IMR-90 (cell line): ENCODE data around the gene NTM. TPM values are rescaled to one million over a fixed set of nuclear protein-coding genes. Genes with fewer than 3 reads are reported as not detected.

Experiments
- ATAC-seq: fragments of 200-7000 bp; cut with Tn5 transposase; 2 replicates; pipeline ENCODE4 v1.9.1; 2020; ENCODE audit warnings: low read depth, mild to moderate bottlenecking, moderate library complexity
- BruUV-seq: library from RNA; stranded (reverse); fragments of 400-500 nt; replicated peaks from 2 replicates; lab custom pipeline; 2021; lab: Mats Ljungman, UMichigan
- CTCF ChIA-PET: fragments of 300-600 bp; formaldehyde crosslinking; extraction: SDS; loops from one replicate; lab custom pipeline; 2021; ENCODE audit warnings: antibody characterized with exemption; lab: Yijun Ruan, JAX
- POLR2A ChIA-PET: fragments of 300-600 bp; sonication (Branson Sonifier 250); formaldehyde crosslinking; loops from one replicate; lab custom pipeline; 2022; ENCODE audit warnings: antibody characterized with exemption; ENCODE audit not compliant: unreplicated experiment; lab: Charles Lee
- DNase-seq: peaks from one replicate; pipeline ENCODE4 v3.0.0; 2013
- H2AFZ ChIP-seq: replicated peaks from 2 replicates; pipeline ENCODE3; 2013; ENCODE audit warnings: low read length, mild to moderate bottlenecking; ENCODE audit not compliant: poor library complexity
- H2AK5ac ChIP-seq: 2 replicates; pipeline ENCODE4 v1.6.1; 2013; ENCODE audit warnings: low read depth, low read length, inconsistent platforms
- H2AK9ac ChIP-seq: replicated peaks from 2 replicates; pipeline ENCODE3; 2013; ENCODE audit warnings: mild to moderate bottlenecking, low read depth, low read length, moderate library complexity; ENCODE audit not compliant: poor library complexity
- H2BK120ac ChIP-seq: 2 replicates; pipeline ENCODE4 v1.6.1; 2013; ENCODE audit warnings: low read depth, low read length, inconsistent platforms
- H2BK15ac ChIP-seq: 3 replicates; pipeline ENCODE4 v1.6.1; 2013; ENCODE audit warnings: low read depth, low read length, inconsistent platforms
- H2BK20ac ChIP-seq: 2 replicates; pipeline ENCODE4 v1.6.1; 2013; ENCODE audit warnings: low read depth, mild to moderate bottlenecking, inconsistent platforms, low read length, moderate library complexity
- H2BK5ac ChIP-seq: 2 replicates; pipeline ENCODE4 v1.6.1; 2013; ENCODE audit warnings: mild to moderate bottlenecking, low read depth, low read length, inconsistent platforms; ENCODE audit not compliant: poor library complexity, severe bottlenecking
- H3K14ac ChIP-seq: replicated peaks from 2 replicates; pipeline ENCODE4 v1.6.1; 2013; ENCODE audit warnings: low read depth, low read length, inconsistent platforms
- H3K18ac ChIP-seq: 2 replicates; pipeline ENCODE4 v1.6.1; 2013; ENCODE audit warnings: low read depth, low read length, control low read depth
- H3K23ac ChIP-seq: 2 replicates; pipeline ENCODE4 v1.6.1; 2013; ENCODE audit warnings: low read depth, low read length, inconsistent platforms
- H3K27ac ChIP-seq: 2 replicates; pipeline ENCODE4 v1.5.1; 2013; ENCODE audit warnings: mild to moderate bottlenecking, control low read depth, low read length; ENCODE audit not compliant: insufficient read depth
- H3K27me3 ChIP-seq: 2 replicates; pipeline ENCODE4 v1.6.1; 2013; ENCODE audit warnings: low read length; ENCODE audit not compliant: control insufficient read depth, insufficient read depth
- H3K36me3 ChIP-seq: 2 replicates; pipeline ENCODE4 v1.6.1; 2013; ENCODE audit warnings: low read length, mixed read lengths; ENCODE audit not compliant: control insufficient read depth, insufficient read depth
- H3K4ac ChIP-seq: 2 replicates; pipeline ENCODE4 v1.6.1; 2013; ENCODE audit warnings: low read depth, low read length, inconsistent platforms
- H3K4me1 ChIP-seq: 2 replicates; pipeline ENCODE4 v1.6.1; 2013; ENCODE audit warnings: low read length, mixed read lengths; ENCODE audit not compliant: control insufficient read depth, insufficient read depth
- H3K4me2 ChIP-seq: 2 replicates; pipeline ENCODE4 v1.6.1; 2013; ENCODE audit warnings: low read depth, mild to moderate bottlenecking, control low read depth, low read length, moderate library complexity
- H3K4me3 ChIP-seq: 2 replicates; pipeline ENCODE4 v1.5.1; 2013; ENCODE audit warnings: low read depth, mild to moderate bottlenecking, control low read depth, low read length, moderate library complexity; ENCODE audit not compliant: insufficient read depth
- H3K56ac ChIP-seq: 2 replicates; pipeline ENCODE4 v1.6.1; 2013; ENCODE audit warnings: low read length, inconsistent platforms; ENCODE audit not compliant: insufficient read depth; ENCODE audit errors: extremely low read depth
- H3K79me1 ChIP-seq, 2 experiments: 2 replicates each; pipeline ENCODE4 v1.6.1; 2013; ENCODE audit warnings: low read length in 2 of 2, inconsistent platforms in 1 of 2, low read depth in 1 of 2
- H3K9ac ChIP-seq: 2 replicates; pipeline ENCODE4 v1.6.1; 2013; ENCODE audit warnings: low read depth, low read length, control low read depth
- H3K9me1 ChIP-seq: 2 replicates; pipeline ENCODE4 v1.6.1; 2013; ENCODE audit warnings: low read length, inconsistent platforms; ENCODE audit not compliant: insufficient read depth
- H3K9me3 ChIP-seq: 2 replicates; pipeline ENCODE4 v1.6.1; 2013; ENCODE audit warnings: low read length; ENCODE audit not compliant: control insufficient read depth, insufficient read depth
- H4K20me1 ChIP-seq: 2 replicates; pipeline ENCODE4 v1.6.1; 2013; ENCODE audit warnings: low read length, inconsistent platforms; ENCODE audit not compliant: insufficient read depth
- H4K5ac ChIP-seq: 2 replicates; pipeline ENCODE4 v1.6.1; 2013; ENCODE audit warnings: mild to moderate bottlenecking, low read depth, low read length, control low read depth
- H4K8ac ChIP-seq, 2 experiments: 2 replicates each; pipeline ENCODE4 v1.6.1; 2013; ENCODE audit warnings: low read depth in 2 of 2, low read length in 2 of 2, control low read depth in 1 of 2, inconsistent platforms in 1 of 2
- H4K91ac ChIP-seq: 2 replicates; pipeline ENCODE4 v1.6.1; 2013; ENCODE audit warnings: low read depth, low read length, inconsistent platforms; ENCODE audit not compliant: insufficient read depth
- BHLHE40 ChIP-seq: fragments of 150-350 bp; IDR thresholded peaks from 2 replicates; pipeline ENCODE4 v1.6.1; 2016; ENCODE audit warnings: mild to moderate bottlenecking, low read depth, low read length
- CHD1 ChIP-seq: IDR thresholded peaks from 2 replicates; pipeline ENCODE4 v1.6.1; 2012; ENCODE audit warnings: low read depth, low read length, improper control_type of control experiment
- ELK1 ChIP-seq: fragments of 150-350 bp; IDR thresholded peaks from 2 replicates; pipeline ENCODE4 v1.6.1; 2016; ENCODE audit warnings: low read depth, mild to moderate bottlenecking, low read length, moderate library complexity, borderline replicate concordance
- FOS ChIP-seq: fragments of 150-350 bp; IDR thresholded peaks from 2 replicates; pipeline ENCODE4 v1.6.1; 2016; ENCODE audit warnings: low read depth, low read length
- MXI1 ChIP-seq: IDR thresholded peaks from 2 replicates; pipeline ENCODE4 v1.6.1; 2012; ENCODE audit warnings: low read depth, mild to moderate bottlenecking, low read length, moderate library complexity, borderline replicate concordance
- POLR2A ChIP-seq: IDR thresholded peaks from 2 replicates; pipeline ENCODE4 v1.6.1; 2012; ENCODE audit warnings: mild to moderate bottlenecking, low read depth, low read length
- RAD21 ChIP-seq: IDR thresholded peaks from 2 replicates; pipeline ENCODE4 v1.6.1; 2012; ENCODE audit warnings: low read length, improper control_type of control experiment
- RFX5 ChIP-seq: IDR thresholded peaks from 2 replicates; pipeline ENCODE4 v1.8.0; 2012; ENCODE audit warnings: low read depth, mild to moderate bottlenecking, low read length, moderate library complexity
- WGBS, 2 experiments: methylation state at CpG; one replicate each; pipeline versions ENCODE4 v1.1.5 to v1.1.7; 2013; ENCODE audit warnings: missing lambda C conversion rate in 2 of 2; ENCODE audit not compliant: insufficient read length in 1 of 2; ENCODE audit errors: extremely low coverage in 2 of 2; 5-methylcytosine and 5-hydroxymethylcytosine counted together
- dilution Hi-C: fragments of 300-500 bp; cut with HindIII; formaldehyde crosslinking; loops from one replicate; pipeline ENCODE4 v1.14.3; 2018; ENCODE audit warnings: low sequenced_read_pairs; ENCODE audit not compliant: unreplicated experiment
- in situ Hi-C: fragments of 300-500 bp; cut with MboI; formaldehyde crosslinking; loops from 3 replicates; pipeline ENCODE4 v1.14.3; 2019; ENCODE audit warnings: low sequenced_read_pairs, inconsistent platforms, mixed read lengths
- intact Hi-C: fragments of 100-400 bp; cut with micrococcal nuclease; formaldehyde crosslinking; loops from 2 replicates; pipeline ENCODE4 v1.10.0; 2022
- polyA plus RNA-seq, 3 experiments: library from polyadenylated mRNA; depleted of rRNA; stranded (reverse); fragments of >200 nt; gene quantifications; 2 replicates each; pipeline ENCODE4 v1.2.3, GENCODE V29; 2012; ENCODE audit warnings: low replicate concordance in 1 of 3
- total RNA-seq: library from RNA; depleted of rRNA; stranded (reverse); fragments of >200 nt; gene quantifications from 2 replicates; pipeline ENCODE4 v1.2.3, GENCODE V29; 2012

NTM gene
- total and polyA plus RNA-seq, 2 of the 4 experiments (the other 2 are of a cell fraction), result 19.5 to 25.5 TPM

GRCh38 chr11:131893103-131893890 lies 522.9 kb downstream of the NTM start:
- no peak overlapping the region for H4K91ac ChIP-seq
- in situ Hi-C loops (loop anchor here (25.0 kb wide), 2 partner anchors 981 to 1481 kb away; partner anchors contain the start of gene SNX19), intact Hi-C loops (no loop called here), dilution Hi-C loops (no loop called here)
- H3K4me2 ChIP-seq, result no peak overlapping the region
- H2BK120ac ChIP-seq, result peak overlapping the region; percentile 58; the same call in 1 of the 2 replicates
- no peak overlapping the region for H3K18ac ChIP-seq
- H3K36me3 ChIP-seq, result no peaks in the 10 kb centered on the region
- no peaks in the 10 kb centered on the region for H4K20me1 ChIP-seq
- H2BK5ac ChIP-seq, result no peak overlapping the region
- H3K4me3 ChIP-seq, result no peak overlapping the region
- ATAC-seq, result no peak
- no peak overlapping the region for H3K23ac ChIP-seq
- peaks cover 24% of the 10 kb centered on the region for H3K9me1 ChIP-seq
- no peak overlapping the region; the same call in 2 of the 3 replicates for H2BK15ac ChIP-seq
- POLR2A ChIA-PET, result no interaction called here
- H3K27ac ChIP-seq, result no peak overlapping the region
- peaks cover 0 to 13% of the 10 kb centered on the region in 2 experiments; a peak in 1 of 4 replicates for H3K79me1 ChIP-seq
- no TSS peak for BruUV-seq
- no peak overlapping the region for H4K5ac ChIP-seq
- H3K9ac ChIP-seq, result no peak overlapping the region
- no peak for DNase-seq
- H3K9me3 ChIP-seq, result no peaks in the 10 kb centered on the region
- no peaks in the 10 kb centered on the region for H3K27me3 ChIP-seq
- CTCF ChIA-PET, result interaction anchor here (1.0 to 2.0 kb wide), 2 partner anchors 18 to 234 kb away, joined by 3 to 7 read pairs; no protein-coding TSS in a partner anchor
- peaks cover 24% of the 10 kb centered on the region for H3K4me1 ChIP-seq
- 82% methylated on average over 2 of the region's 8 CpGs; no CpG with 5 or more reads in 1 of the 2 experiments for WGBS, 2 experiments
- peak overlapping the region; percentile 62; the same call in 1 of the 2 replicates for H3K4ac ChIP-seq
- peak overlapping the region in 1 of 2 experiments; percentile 38; a peak in 1 of 4 replicates for H4K8ac ChIP-seq
- H2AK9ac ChIP-seq, result no peak overlapping the region
- no peak overlapping the region for H3K56ac ChIP-seq
- H2AFZ ChIP-seq, result no peak overlapping the region
- peak overlapping the region; percentile 79; the same call in 1 of the 2 replicates for H2BK20ac ChIP-seq
- TF ChIP-seq RFX5, result no peak
- no peak for TF ChIP-seq ELK1
- no peak for TF ChIP-seq FOS
- no peak for TF ChIP-seq CHD1
- no peak for TF ChIP-seq BHLHE40
- TF ChIP-seq MXI1, result no peak
- TF ChIP-seq POLR2A, result no peak
- no peak for TF ChIP-seq RAD21
- H3K14ac ChIP-seq, result peak overlapping the region; percentile 79
- peak overlapping the region; percentile 83; the same call in 1 of the 2 replicates for H2AK5ac ChIP-seq
